Lower leg skin (tissue), 4 donors: ENCODE results near the gene CLHC1. TPM values are rescaled to one million over a fixed set of nuclear protein-coding genes. Genes with fewer than 3 reads are reported as not detected.

Source experiments
- DNase-seq, 2 donors: peaks; one replicate each; pipeline ENCODE4 v3.0.0-alpha.2; 2019; ENCODE audit warnings: low spot score in 2 of 2
- H3K4me3 ChIP-seq: fragments of 200-600 bp; sonication (generic); 2 replicates; pipeline ENCODE4 v1.5.1; 2017; ENCODE audit warnings: mild to moderate bottlenecking, low read depth; ENCODE audit not compliant: poor library complexity, severe bottlenecking
- CTCF ChIP-seq, 3 donors: fragments of 450-650 bp; IDR thresholded peaks; one replicate each; pipeline ENCODE4 v1.5.1; 2016; ENCODE audit warnings: antibody characterized with exemption in 3 of 3, mild to moderate bottlenecking in 3 of 3, moderate library complexity in 2 of 3
- POLR2A ChIP-seq, 2 donors: fragments of 450-650 bp; IDR thresholded peaks; one replicate each; pipeline ENCODE4 v1.6.1; 2016 to 2017; ENCODE audit warnings: antibody characterized with exemption in 2 of 2, mild to moderate bottlenecking in 1 of 2, moderate library complexity in 1 of 2
- WGBS, 2 donors: methylation state at CpG; one replicate each; pipeline ENCODE4 v1.1.5; 2018; 5-methylcytosine and 5-hydroxymethylcytosine counted together
- intact Hi-C: fragments of 100-400 bp; cut with DNase I; formaldehyde crosslinking; loops from one replicate; pipeline ENCODE4 v1.15.0; 2023; ENCODE audit warnings: low total_unique reads
- total RNA-seq, 4 donors: library from RNA; depleted of rRNA; stranded (reverse); fragments of >200 nt; gene quantifications; one replicate each; pipeline ENCODE4 v1.1.0, GENCODE V29; 2016

CLHC1 gene
- total RNA-seq, 4 donors from 2014 or later, result 5.3 to 13.1 (median 7.9) TPM

- TF ChIP-seq POLR2A (IDR thresholded peaks at IDR 0.05) (no peak), CTCF (IDR thresholded peaks at IDR 0.05) (no peak)
- WGBS, 2 donors, result 85 to 86% methylated on average over 18 to 19 of the region's 19 CpGs
- no peak for DNase-seq
- H3K4me3 ChIP-seq, result no peak overlapping the region
- intact Hi-C loops, result no loop called here
These were observed 6.5 kb downstream of the CLHC1 start for GRCh38 chr2:55225481-55226020.

- DNase-seq, result no peak
- intact Hi-C loops, result no loop called here
- H3K4me3 ChIP-seq, result no peak overlapping the region
- WGBS, 2 donors, result 78 to 85% methylated on average over 17 to 19 of the region's 19 CpGs
- TF ChIP-seq CTCF (IDR thresholded peaks at IDR 0.05), result no peak
- TF ChIP-seq POLR2A (IDR thresholded peaks at IDR 0.05), result no peak
These were observed 7.3 kb downstream of the CLHC1 start for GRCh38 chr2:55224761-55225261.

DNA sequence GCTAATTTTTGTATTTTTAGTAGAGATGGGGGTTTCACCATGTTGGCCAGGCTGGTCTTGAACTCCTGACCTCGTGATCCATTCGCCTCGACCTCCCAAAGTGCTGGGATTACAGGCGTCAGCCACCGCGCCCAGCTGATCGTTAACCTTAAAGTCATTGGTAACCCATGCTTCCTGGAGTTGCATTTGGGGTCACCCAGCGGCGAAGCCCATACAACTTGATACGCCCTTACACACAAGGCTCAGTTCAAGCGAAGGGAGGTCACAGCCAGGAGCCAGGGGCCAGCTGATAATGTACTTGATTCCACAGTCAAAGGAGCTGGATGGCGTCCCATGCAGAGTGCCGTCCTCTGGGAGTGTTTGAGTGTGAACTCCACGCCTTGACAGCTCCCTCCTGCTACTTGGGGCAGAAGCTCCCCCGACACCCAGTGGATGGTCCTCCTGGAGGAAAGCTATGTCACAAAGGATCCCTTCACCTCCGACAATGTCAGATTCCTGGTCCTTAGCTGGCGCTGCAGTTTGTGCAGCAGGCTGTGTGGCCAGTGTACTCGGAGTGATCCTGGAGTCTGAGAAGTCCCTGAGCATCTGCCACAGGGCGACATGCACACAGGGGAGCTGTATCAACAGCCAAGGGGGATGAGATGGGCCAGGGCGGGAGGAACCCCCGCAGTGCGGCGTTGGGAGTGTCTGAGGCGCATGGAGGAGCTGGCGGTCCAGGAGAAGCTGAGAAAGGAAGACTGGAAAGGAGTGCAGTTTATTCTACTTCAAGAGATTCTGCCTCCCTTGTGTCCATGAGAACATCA lies 7.9 kb downstream of the CLHC1 start:
- DNase-seq, result no peak

DNA sequence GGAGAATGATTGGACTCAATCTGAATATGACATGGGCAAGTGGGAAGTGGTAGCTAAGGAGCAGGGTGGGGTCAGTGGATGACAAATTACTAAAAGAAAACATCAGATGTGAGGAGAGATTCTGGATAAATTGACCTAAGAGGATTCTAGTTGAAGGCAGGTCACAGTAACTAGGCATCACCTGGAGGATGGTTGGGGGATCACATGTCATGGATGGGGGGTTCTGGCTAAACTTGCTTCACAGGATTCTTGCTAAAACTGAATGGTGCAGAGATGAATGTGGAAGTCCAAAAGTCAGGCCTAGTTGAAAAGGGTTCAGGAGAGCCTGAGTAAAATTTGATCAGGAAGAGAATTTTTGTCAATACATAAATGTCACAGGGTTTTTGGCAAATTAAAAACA lies 18.3 kb downstream of the CLHC1 start:
- TF ChIP-seq POLR2A (IDR thresholded peaks at IDR 0.05) (no peak), CTCF (IDR thresholded peaks at IDR 0.05) (no peak)
- DNase-seq, result no peak
- intact Hi-C loops, result no loop called here
- H3K4me3 ChIP-seq, result no peak overlapping the region

More for the DNA sequence above, 7.9 kb downstream of the CLHC1 start:
- intact Hi-C loops, result no loop called here
- TF ChIP-seq POLR2A (IDR thresholded peaks at IDR 0.05), result no peak
- no peak for TF ChIP-seq CTCF (IDR thresholded peaks at IDR 0.05)
- 85 to 91% methylated on average over 25 of the region's 25 CpGs for WGBS, 2 donors
- no peak overlapping the region for H3K4me3 ChIP-seq

DNA sequence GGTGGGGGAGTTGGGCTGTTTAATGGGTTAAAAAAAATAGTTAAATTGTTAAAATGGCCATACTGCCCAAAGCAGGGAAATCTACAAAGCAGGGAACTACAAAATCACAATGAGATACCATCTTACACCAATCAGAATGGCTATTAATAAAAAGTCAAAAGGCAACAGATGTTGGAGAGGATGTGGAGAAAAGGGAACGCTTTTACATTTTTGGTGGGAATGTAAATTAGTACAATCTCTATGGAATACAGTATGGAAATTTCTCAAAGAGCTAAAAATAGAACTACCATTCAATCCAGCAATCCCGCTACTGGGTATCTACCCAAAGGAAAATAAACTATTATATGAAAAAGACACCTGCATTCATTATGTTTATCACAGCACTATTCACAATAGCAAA lies 27.1 kb downstream of the CLHC1 start:
- TF ChIP-seq CTCF (IDR thresholded peaks at IDR 0.05) (no peak), POLR2A (IDR thresholded peaks at IDR 0.05) (no peak)
- WGBS, 2 donors, result 91 to 93% methylated on average over 2 of the region's 2 CpGs
- intact Hi-C loops, result no loop called here
- DNase-seq, result no peak
- no peak overlapping the region for H3K4me3 ChIP-seq
